C4-2B (cell line): ENCODE measurements around the gene WNT7A.

Experiments used
- ZFX ChIP-seq: fragments of 450-650 bp; IDR thresholded peaks from 2 replicates; pipeline ENCODE4 v1.6.1; 2017
- TF ChIP-seq, protein P1 (sequence below): fragments of 450-650 bp; conservative IDR thresholded peaks from 2 replicates; pipeline ENCODE4 v1.5.1; 2017; ENCODE audit warnings: mild to moderate bottlenecking

DNA sequence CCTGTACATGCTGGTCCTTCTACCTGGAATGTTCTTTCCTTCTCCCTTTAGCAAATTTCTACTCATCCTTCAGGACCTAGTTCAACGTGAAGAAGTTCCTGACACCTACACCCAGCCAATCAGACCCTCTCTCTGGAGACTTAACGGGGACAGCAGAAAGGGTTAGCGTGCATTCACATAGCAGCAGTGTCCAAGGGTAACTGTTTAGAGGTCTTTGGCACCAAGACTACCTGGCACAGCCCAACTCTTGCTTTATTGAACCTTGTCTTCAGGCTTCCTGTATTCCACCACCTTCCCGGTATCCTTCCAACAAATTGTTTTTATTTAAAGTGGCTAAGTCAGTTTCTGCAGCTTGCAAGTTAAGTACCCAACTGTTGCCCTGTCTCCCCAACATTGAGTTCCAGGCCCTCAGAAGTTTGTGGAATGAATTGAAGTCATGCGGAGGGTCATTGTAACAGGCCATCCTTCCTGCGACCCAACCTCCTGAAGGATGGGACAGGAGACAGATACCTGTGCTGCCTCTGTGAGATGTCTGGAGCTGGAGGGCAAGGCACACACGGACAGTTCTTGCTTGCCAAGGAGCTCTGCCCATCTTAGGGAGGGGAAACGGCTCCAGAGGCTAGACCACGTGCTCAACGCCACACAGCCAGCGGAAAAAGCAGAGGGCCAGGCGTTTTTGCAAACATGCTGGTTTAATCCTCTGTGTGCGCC is 14.4 kb upstream of the WNT7A start:
- TF ChIP-seq, protein P1, sequence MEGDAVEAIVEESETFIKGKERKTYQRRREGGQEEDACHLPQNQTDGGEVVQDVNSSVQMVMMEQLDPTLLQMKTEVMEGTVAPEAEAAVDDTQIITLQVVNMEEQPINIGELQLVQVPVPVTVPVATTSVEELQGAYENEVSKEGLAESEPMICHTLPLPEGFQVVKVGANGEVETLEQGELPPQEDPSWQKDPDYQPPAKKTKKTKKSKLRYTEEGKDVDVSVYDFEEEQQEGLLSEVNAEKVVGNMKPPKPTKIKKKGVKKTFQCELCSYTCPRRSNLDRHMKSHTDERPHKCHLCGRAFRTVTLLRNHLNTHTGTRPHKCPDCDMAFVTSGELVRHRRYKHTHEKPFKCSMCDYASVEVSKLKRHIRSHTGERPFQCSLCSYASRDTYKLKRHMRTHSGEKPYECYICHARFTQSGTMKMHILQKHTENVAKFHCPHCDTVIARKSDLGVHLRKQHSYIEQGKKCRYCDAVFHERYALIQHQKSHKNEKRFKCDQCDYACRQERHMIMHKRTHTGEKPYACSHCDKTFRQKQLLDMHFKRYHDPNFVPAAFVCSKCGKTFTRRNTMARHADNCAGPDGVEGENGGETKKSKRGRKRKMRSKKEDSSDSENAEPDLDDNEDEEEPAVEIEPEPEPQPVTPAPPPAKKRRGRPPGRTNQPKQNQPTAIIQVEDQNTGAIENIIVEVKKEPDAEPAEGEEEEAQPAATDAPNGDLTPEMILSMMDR, result no peak
- no peak for TF ChIP-seq ZFX
